Lower leg skin (tissue), 4 donors: ENCODE results near the gene CENPU. TPM values are rescaled to one million over a fixed set of nuclear protein-coding genes. Genes with fewer than 3 reads are reported as not detected.

Experiments
- DNase-seq, 2 donors: peaks; one replicate each; pipeline ENCODE4 v3.0.0-alpha.2; 2019; ENCODE audit warnings: low spot score in 2 of 2
- H3K4me3 ChIP-seq: fragments of 200-600 bp; sonication (generic); 2 replicates; pipeline ENCODE4 v1.5.1; 2017; ENCODE audit warnings: mild to moderate bottlenecking, low read depth; ENCODE audit not compliant: poor library complexity, severe bottlenecking
- POLR2A ChIP-seq, 2 donors: fragments of 450-650 bp; IDR thresholded peaks; one replicate each; pipeline ENCODE4 v1.6.1; 2016 to 2017; ENCODE audit warnings: antibody characterized with exemption in 2 of 2, mild to moderate bottlenecking in 1 of 2, moderate library complexity in 1 of 2
- WGBS, 2 donors: methylation state at CpG; one replicate each; pipeline ENCODE4 v1.1.5; 2018; 5-methylcytosine and 5-hydroxymethylcytosine counted together
- intact Hi-C: fragments of 100-400 bp; cut with DNase I; formaldehyde crosslinking; loops from one replicate; pipeline ENCODE4 v1.15.0; 2023; ENCODE audit warnings: low total_unique reads
- total RNA-seq, 4 donors: library from RNA; depleted of rRNA; stranded (reverse); fragments of >200 nt; gene quantifications; one replicate each; pipeline ENCODE4 v1.1.0, GENCODE V29; 2016
- TF ChIP-seq, protein P1 (sequence below), 3 donors: fragments of 450-650 bp; IDR thresholded peaks; one replicate each; pipeline ENCODE4 v1.5.1; 2016; ENCODE audit warnings: antibody characterized with exemption in 3 of 3, mild to moderate bottlenecking in 3 of 3, moderate library complexity in 2 of 3

The CENPU gene
- total RNA-seq, 4 donors from 2014 or later = 9.2 to 14.8 (median 12.3) TPM

DNA sequence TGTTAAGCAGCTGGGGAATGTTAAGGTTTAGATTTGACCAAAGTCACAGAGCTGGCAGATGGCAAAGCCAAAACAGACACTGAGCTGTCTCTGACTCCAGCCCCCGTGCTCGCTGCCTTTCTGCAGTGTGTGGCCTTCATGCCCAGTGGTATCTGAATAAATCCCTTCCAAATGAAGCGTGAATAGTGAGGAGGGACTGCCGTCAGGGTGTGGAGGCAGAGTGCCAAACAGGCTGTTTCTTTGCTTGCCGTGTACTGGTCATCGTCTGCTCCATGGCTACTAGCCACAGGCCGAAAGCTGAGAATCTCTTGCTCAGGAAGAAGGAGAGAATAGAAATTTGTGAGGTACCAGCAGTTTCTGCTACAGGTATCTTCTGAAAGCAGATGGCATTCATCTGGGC is 64.6 kb downstream of the CENPU start:
- TF ChIP-seq, protein P1, sequence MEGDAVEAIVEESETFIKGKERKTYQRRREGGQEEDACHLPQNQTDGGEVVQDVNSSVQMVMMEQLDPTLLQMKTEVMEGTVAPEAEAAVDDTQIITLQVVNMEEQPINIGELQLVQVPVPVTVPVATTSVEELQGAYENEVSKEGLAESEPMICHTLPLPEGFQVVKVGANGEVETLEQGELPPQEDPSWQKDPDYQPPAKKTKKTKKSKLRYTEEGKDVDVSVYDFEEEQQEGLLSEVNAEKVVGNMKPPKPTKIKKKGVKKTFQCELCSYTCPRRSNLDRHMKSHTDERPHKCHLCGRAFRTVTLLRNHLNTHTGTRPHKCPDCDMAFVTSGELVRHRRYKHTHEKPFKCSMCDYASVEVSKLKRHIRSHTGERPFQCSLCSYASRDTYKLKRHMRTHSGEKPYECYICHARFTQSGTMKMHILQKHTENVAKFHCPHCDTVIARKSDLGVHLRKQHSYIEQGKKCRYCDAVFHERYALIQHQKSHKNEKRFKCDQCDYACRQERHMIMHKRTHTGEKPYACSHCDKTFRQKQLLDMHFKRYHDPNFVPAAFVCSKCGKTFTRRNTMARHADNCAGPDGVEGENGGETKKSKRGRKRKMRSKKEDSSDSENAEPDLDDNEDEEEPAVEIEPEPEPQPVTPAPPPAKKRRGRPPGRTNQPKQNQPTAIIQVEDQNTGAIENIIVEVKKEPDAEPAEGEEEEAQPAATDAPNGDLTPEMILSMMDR (IDR thresholded peaks at IDR 0.05) = no peak
- TF ChIP-seq POLR2A (IDR thresholded peaks at IDR 0.05) = no peak
- DNase-seq = no peak
- no peak overlapping the region for H3K4me3 ChIP-seq
- intact Hi-C loops = no loop called here
- 85 to 91% methylated on average over 7 of the region's 7 CpGs for WGBS, 2 donors

DNA sequence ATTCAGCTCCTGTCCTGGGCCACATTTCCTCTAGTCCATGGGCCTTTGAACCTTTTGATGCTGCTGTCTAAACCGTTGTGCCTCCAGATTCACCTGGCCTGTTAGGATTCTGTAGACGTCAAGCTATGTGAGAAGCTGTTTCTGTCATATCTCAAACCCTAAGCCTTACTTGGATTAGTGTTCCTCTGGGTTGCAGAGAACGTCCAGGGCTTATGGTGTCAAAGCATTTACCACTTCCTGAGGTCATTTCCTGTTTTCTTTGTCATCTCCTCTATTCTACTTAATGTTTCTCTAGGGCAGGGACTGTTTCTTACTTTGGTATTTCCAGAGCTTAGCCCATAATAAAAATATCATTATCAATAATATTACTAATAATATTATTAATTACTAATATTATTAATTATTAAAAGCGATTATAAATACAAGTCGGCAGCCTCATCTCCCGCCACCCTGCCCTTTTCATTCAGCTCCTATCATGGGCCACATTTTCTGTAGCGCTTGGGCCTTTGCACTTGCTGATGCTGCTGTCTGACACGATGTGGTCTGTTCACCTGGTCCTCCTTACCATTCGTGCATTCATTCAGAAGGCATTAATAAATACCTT is 65.3 kb downstream of the CENPU start:
- TF ChIP-seq, protein P1 (IDR thresholded peaks at IDR 0.05) = no peak
- TF ChIP-seq POLR2A (IDR thresholded peaks at IDR 0.05) = no peak
- H3K4me3 ChIP-seq = no peak overlapping the region
- intact Hi-C loops = no loop called here
- 80 to 87% methylated on average over 9 of the region's 9 CpGs for WGBS, 2 donors
- no peak for DNase-seq

DNA sequence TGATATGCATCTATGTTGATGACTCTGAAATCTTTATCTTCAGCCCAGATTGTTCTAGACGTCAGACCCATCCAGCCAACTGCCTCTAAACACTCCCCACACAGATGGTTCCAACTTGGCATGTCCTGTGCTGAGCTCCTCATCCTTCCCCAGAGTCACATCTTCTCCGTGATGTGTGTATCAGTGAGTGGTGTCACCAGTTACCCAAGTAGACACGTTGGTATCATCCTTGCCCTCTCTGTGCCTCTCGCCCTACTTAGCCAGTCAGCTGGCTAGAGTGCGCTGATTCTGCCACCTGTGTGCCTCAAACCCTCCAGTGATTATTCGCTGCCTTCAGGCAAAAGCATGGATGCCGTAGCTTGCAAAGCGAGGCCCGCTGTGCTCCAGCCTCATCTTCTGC is 65.8 kb downstream of the CENPU start:
- H3K4me3 ChIP-seq = no peak overlapping the region
- no peak for TF ChIP-seq POLR2A (IDR thresholded peaks at IDR 0.05)
- TF ChIP-seq, protein P1 (IDR thresholded peaks at IDR 0.05) = no peak
- intact Hi-C loops = no loop called here
- DNase-seq = no peak
- WGBS, 2 donors = 87 to 89% methylated on average over 9 of the region's 9 CpGs

DNA sequence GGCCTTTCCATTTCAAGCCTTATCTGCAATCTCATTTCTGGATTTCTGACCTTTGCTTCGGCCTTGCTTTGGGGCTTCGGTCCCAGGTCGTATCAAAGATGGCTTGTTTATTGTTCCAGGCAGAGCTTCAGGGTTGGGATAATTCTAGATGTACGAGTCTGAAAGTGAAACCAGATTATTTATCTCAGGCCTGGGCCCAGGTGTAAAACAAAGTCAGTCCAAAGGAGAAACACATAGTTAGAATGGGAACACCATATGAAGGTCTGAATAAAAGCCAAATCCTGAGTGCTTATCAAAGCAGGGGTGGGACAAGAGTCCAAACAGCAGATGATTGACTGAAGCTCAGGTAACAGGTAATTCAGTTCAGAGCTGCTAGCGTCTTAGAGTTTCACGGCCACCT is 67.2 kb downstream of the CENPU start:
- intact Hi-C loops = no loop called here
- no peak for DNase-seq
- H3K4me3 ChIP-seq = no peak overlapping the region
- WGBS, 2 donors = 91 to 93% methylated on average over 6 of the region's 6 CpGs
- TF ChIP-seq, protein P1 (IDR thresholded peaks at IDR 0.05) = no peak
- no peak for TF ChIP-seq POLR2A (IDR thresholded peaks at IDR 0.05)

DNA sequence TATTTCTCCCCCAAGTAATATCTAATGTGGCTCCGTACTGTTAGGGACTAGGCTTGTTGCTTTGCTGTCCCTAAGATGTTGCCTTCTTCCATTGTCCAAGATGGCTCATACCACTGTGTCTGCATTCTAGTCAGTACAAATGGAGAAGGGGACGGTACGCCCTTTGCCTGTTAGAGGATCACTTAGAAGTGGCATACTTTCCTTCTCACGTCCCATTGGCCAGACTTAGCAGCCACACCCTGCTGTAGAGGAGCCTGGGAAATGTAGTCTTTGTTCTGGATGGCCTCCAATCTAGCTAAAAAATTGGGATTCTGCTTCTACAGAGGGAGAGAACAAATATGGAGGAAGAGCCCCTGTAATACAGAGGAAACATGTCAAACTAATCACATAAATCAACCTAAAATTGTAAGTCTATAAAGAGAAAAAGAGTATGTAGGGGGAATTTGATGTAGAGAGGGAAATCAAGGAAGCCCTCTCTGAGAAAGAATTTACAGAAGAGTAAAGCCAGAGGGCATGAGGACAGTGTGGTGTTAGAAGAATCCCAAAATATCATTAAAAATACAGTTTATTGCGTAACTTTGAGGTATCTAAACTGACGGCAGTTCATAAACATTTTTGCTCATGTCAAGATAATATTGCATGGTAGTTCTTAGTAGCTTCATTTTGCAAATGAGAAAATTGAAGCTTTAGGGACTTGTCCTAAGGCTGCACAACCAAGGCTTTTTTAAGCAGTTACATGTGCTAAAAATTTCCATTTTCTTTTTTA is 69.3 kb downstream of the CENPU start:
- no peak overlapping the region for H3K4me3 ChIP-seq
- TF ChIP-seq POLR2A (IDR thresholded peaks at IDR 0.05) = no peak
- TF ChIP-seq, protein P1 (IDR thresholded peaks at IDR 0.05) = no peak
- DNase-seq = no peak
- 65 to 71% methylated on average over 6 of the region's 6 CpGs for WGBS, 2 donors
- intact Hi-C loops = no loop called here
